ENCODE measurements around the gene SELENOV. TPM values are rescaled to one million over a fixed set of nuclear protein-coding genes. Genes with fewer than 3 reads are reported as not detected.

Gene SELENOV
- total RNA-seq, 6 donors from 2014 or later = not detected

- TF ChIP-seq POLR2AphosphoS5 (IDR thresholded peaks at IDR 0.05) = no peak
- TF ChIP-seq, protein P1, sequence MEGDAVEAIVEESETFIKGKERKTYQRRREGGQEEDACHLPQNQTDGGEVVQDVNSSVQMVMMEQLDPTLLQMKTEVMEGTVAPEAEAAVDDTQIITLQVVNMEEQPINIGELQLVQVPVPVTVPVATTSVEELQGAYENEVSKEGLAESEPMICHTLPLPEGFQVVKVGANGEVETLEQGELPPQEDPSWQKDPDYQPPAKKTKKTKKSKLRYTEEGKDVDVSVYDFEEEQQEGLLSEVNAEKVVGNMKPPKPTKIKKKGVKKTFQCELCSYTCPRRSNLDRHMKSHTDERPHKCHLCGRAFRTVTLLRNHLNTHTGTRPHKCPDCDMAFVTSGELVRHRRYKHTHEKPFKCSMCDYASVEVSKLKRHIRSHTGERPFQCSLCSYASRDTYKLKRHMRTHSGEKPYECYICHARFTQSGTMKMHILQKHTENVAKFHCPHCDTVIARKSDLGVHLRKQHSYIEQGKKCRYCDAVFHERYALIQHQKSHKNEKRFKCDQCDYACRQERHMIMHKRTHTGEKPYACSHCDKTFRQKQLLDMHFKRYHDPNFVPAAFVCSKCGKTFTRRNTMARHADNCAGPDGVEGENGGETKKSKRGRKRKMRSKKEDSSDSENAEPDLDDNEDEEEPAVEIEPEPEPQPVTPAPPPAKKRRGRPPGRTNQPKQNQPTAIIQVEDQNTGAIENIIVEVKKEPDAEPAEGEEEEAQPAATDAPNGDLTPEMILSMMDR (IDR thresholded peaks at IDR 0.05) = no peak
- no peak for TF ChIP-seq EP300 (IDR thresholded peaks at IDR 0.05)
- WGBS, 2 donors = 62 to 66% methylated on average over 8 of the region's 8 CpGs
- Histone ChIP-seq H3K27ac (no peak overlapping the region), H3K9me3 (no peaks in the 10 kb centered on the region), H3K4me3 (no peak overlapping the region), H3K36me3 (no peaks in the 10 kb centered on the region), H3K27me3 (no peaks in the 10 kb centered on the region), H3K4me1 (peaks cover 0 to 1% (median 0%) of the 10 kb centered on the region in 4 donors)
- ATAC-seq (ENCODE audit: low FRiP score in 2 of 2) (no peak), DNase-seq (no peak)
Observed at GRCh38 chr19:39546599-39546998, 31.7 kb downstream of the SELENOV start.

DNA sequence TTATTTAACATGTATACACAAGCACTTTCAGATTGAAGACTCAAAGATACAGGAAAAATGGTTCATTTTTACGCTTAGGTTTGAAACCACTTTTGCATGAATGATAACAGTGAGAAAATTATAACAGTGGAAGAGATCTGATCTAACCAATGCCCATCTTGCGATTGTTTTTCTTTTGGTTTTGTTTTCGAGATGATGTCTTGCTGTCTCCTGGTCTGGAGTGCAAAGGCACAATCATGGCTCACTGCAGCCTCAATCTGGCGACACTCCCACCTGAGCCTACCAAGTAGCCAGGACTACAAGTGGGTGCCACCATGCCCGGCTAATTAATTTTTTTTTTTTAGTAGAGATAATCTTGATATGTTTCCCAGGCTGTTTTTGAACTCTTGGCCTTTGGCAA, 35.3 kb downstream of the SELENOV start:
- Histone ChIP-seq H3K27me3 (no peaks in the 10 kb centered on the region), H3K4me3 (no peak overlapping the region), H3K27ac (no peak overlapping the region), H3K36me3 (no peaks in the 10 kb centered on the region), H3K9me3 (no peaks in the 10 kb centered on the region), H3K4me1 (peaks cover 0 to 4% (median 0%) of the 10 kb centered on the region in 4 donors)
- ATAC-seq (ENCODE audit: low FRiP score in 2 of 2) (no peak), DNase-seq (no peak)
- no peak for TF ChIP-seq POLR2AphosphoS5 (IDR thresholded peaks at IDR 0.05)
- TF ChIP-seq EP300 (IDR thresholded peaks at IDR 0.05) = no peak
- TF ChIP-seq, protein P1 (IDR thresholded peaks at IDR 0.05) = no peak
- no peak for TF ChIP-seq POLR2A (IDR thresholded peaks at IDR 0.05)
- 82 to 84% methylated on average over 5 of the region's 5 CpGs for WGBS, 2 donors

- DNase-seq (no peak), ATAC-seq (ENCODE audit: low FRiP score in 2 of 2) (no peak)
- H3K4me1 ChIP-seq = peaks cover 0 to 11% (median 8%) of the 10 kb centered on the region in 4 donors
- WGBS, 2 donors = 55 to 59% methylated on average over 6 to 7 of the region's 7 CpGs
- H3K36me3 ChIP-seq = no peaks in the 10 kb centered on the region
- H3K27me3 ChIP-seq = no peaks in the 10 kb centered on the region
- TF ChIP-seq POLR2AphosphoS5 (IDR thresholded peaks at IDR 0.05) = no peak
- TF ChIP-seq, protein P1 (IDR thresholded peaks at IDR 0.05) = no peak
- TF ChIP-seq POLR2A (IDR thresholded peaks at IDR 0.05) = no peak
- TF ChIP-seq EP300 (IDR thresholded peaks at IDR 0.05) = no peak
- H3K9me3 ChIP-seq = no peaks in the 10 kb centered on the region
- H3K4me3 ChIP-seq = no peak overlapping the region
- no peak overlapping the region for H3K27ac ChIP-seq
Observed at GRCh38 chr19:39553082-39553652, 38.2 kb downstream of the SELENOV start.

DNA sequence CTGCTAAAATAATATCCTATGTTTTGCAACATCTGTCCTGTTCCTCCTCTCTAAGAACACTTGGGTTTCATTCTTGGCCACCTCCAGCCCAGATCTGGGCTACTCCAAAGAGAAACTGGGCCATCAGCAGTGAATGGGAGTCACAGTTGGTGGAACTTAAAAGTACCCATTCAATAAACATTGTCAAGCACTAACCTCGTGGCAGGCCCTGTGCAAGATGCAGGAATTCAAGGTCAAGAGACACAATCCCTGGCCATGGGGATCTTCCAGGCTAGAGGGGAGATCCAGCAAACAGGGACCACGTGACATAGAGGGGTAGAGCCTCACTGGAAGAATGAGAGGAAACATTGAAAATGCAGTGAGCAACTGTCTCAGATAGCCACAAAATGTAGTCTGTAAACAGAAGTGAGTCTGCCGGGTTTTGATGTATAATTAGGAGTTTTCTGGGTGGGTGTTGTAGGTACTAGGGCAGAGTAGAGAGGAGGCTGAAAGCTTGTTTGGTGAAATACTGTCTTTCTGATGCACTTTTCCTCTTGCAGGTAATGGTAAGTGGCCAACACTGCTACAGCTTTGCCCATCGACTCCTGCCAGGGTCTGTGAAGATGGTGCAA, 39.9 kb downstream of the SELENOV start:
- Histone ChIP-seq H3K4me3 (no peak overlapping the region), H3K27me3 (no peaks in the 10 kb centered on the region), H3K36me3 (no peaks in the 10 kb centered on the region), H3K4me1 (peaks cover 0 to 13% (median 10%) of the 10 kb centered on the region in 4 donors), H3K27ac (no peak overlapping the region), H3K9me3 (no peaks in the 10 kb centered on the region)
- DNase-seq = no peak
- ATAC-seq (ENCODE audit: low FRiP score in 2 of 2) = no peak
- WGBS, 2 donors = 68 to 79% methylated on average over 4 of the region's 4 CpGs
- TF ChIP-seq, protein P1 (IDR thresholded peaks at IDR 0.05) = no peak
- no peak for TF ChIP-seq POLR2A (IDR thresholded peaks at IDR 0.05)
- no peak for TF ChIP-seq EP300 (IDR thresholded peaks at IDR 0.05)
- TF ChIP-seq POLR2AphosphoS5 (IDR thresholded peaks at IDR 0.05) = no peak

DNA sequence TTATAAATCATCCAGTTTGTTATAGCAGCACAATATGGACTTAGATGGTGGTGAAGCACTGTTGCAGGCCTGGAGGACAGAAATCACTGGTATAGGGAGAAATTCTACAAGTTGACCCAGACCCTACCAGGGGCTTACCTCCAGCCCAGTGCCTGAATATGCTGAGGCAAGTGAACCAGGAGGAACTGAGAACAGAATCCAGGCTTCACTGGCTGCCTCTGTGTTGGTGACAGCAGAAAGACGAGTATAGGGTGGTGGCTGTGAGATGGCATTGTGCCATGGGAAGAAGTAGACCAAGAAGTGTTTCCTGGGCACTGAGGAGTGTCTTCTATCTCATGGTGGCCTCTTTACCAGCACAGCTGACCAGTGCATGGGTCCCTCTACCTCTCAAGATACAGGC, 40.9 kb downstream of the SELENOV start:
- H3K27ac ChIP-seq = no peak overlapping the region
- H3K4me1 ChIP-seq = peaks cover 0 to 13% (median 10%) of the 10 kb centered on the region in 4 donors
- DNase-seq (no peak), ATAC-seq (ENCODE audit: low FRiP score in 2 of 2) (no peak)
- TF ChIP-seq EP300 (IDR thresholded peaks at IDR 0.05) = no peak
- no peak for TF ChIP-seq POLR2A (IDR thresholded peaks at IDR 0.05)
- TF ChIP-seq, protein P1 (IDR thresholded peaks at IDR 0.05) = no peak
- TF ChIP-seq POLR2AphosphoS5 (IDR thresholded peaks at IDR 0.05) = no peak
- H3K4me3 ChIP-seq = no peak overlapping the region
- H3K36me3 ChIP-seq = no peaks in the 10 kb centered on the region
- H3K9me3 ChIP-seq = no peaks in the 10 kb centered on the region
- WGBS, 2 donors = 67% methylated on average over 1 of the region's 1 CpG
- no peaks in the 10 kb centered on the region for H3K27me3 ChIP-seq
